B cell (primary cell): Measurements from ENCODE around the gene TMEM140.

ENCODE experiments used
- CTCF ChIP-seq: fragments of 200-600 bp; IDR thresholded peaks from one replicate; pipeline ENCODE4 v1.8.0; 2022; ENCODE audit warnings: antibody characterized with exemption, mild to moderate bottlenecking
- EZH2 ChIP-seq: IDR thresholded peaks from 2 replicates; pipeline ENCODE4 v1.6.1; 2012; ENCODE audit warnings: borderline replicate concordance, low read depth, mild to moderate bottlenecking, moderate library complexity, low read length; ENCODE audit not compliant: insufficient read depth, poor library complexity, severe bottlenecking

GRCh38 chr7:135160858-135161653, 13.2 kb downstream of the TMEM140 start:
- TF ChIP-seq CTCF (peak; percentile 34), EZH2 (no peak)
